ENCODE results near the gene NUDT22.

The NUDT22 gene

GRCh38 chr11:64225608-64226506 lies at the start of gene NUDT22, which contains the start of gene TRPT1:
NUDT22 (plus strand) TSS chr11:64226274; CDS start chr11:64226653, 379 bp downstream.
TRPT1 (minus strand) TSS chr11:64226186; CDS start chr11:64225860, 326 bp downstream.
- peak; percentile 93 for DNase-seq (ENCODE audit: low read depth)

GRCh38 chr11:64176751-64177150 lies 49.3 kb upstream of the NUDT22 start:
- DNase-seq (ENCODE audit: low read depth): no peak

GRCh38 chr11:64178203-64178602 lies 47.9 kb upstream of the NUDT22 start:
- DNase-seq (ENCODE audit: low read depth): no peak

GRCh38 chr11:64178951-64179639 lies 47.0 kb upstream of the NUDT22 start:
- no peak for DNase-seq (ENCODE audit: low read depth)

- no peak for DNase-seq (ENCODE audit: low read depth)
These were observed 45.2 kb upstream of the NUDT22 start for GRCh38 chr11:64180891-64181290.

GRCh38 chr11:64181506-64182411 lies 44.3 kb upstream of the NUDT22 start:
- no peak for DNase-seq (ENCODE audit: low read depth)

GRCh38 chr11:64183890-64184289 lies 42.2 kb upstream of the NUDT22 start:
- no peak for DNase-seq (ENCODE audit: low read depth)

- DNase-seq (ENCODE audit: low read depth): no peak
These were observed 40.8 kb upstream of the NUDT22 start for GRCh38 chr11:64185175-64185692.

- peak; percentile 96 for DNase-seq (ENCODE audit: low read depth)
These were observed 40.2 kb upstream of the NUDT22 start, which contains the start of gene STIP1 for GRCh38 chr11:64185693-64186491. STIP1 (plus strand) TSS chr11:64186171; CDS start chr11:64186262, 91 bp downstream.

- no peak for DNase-seq (ENCODE audit: low read depth)
These were observed 39.4 kb upstream of the NUDT22 start for GRCh38 chr11:64186492-64187165.

GRCh38 chr11:64192434-64192833 lies 33.6 kb upstream of the NUDT22 start:
- DNase-seq (ENCODE audit: low read depth): no peak

GRCh38 chr11:64196626-64197025 lies 29.4 kb upstream of the NUDT22 start:
- DNase-seq (ENCODE audit: low read depth): no peak

GRCh38 chr11:64198511-64198910 lies 27.6 kb upstream of the NUDT22 start:
- DNase-seq (ENCODE audit: low read depth): no peak

- DNase-seq (ENCODE audit: low read depth): no peak
These were observed 24.5 kb upstream of the NUDT22 start for GRCh38 chr11:64201543-64201942.

GRCh38 chr11:64202992-64203391 lies 23.1 kb upstream of the NUDT22 start:
- DNase-seq (ENCODE audit: low read depth): no peak

GRCh38 chr11:64203421-64204079 lies 22.5 kb upstream of the NUDT22 start:
- DNase-seq (ENCODE audit: low read depth): no peak

- no peak for DNase-seq (ENCODE audit: low read depth)
These were observed 22.0 kb upstream of the NUDT22 start for GRCh38 chr11:64204080-64204440.

- peak; percentile 39 for DNase-seq (ENCODE audit: low read depth)
These were observed 21.5 kb upstream of the NUDT22 start for GRCh38 chr11:64204464-64204989.

- DNase-seq (ENCODE audit: low read depth): peak; percentile 44
These were observed 19.4 kb upstream of the NUDT22 start, which contains the start of gene FERMT3 for GRCh38 chr11:64206457-64207255. FERMT3 (plus strand) TSS chr11:64206721; CDS start chr11:64207365, 644 bp downstream.

Data from stimulated activated CD8-positive, alpha-beta memory T cell treated with anti-CD3 and anti-CD28 coated beads, Interleukin-15, amount 100 ng/mL, for 24 hours (primary cell).